ENCODE data around the gene MAB21L2.

Gene MAB21L2

GRCh38 chr4:150619042-150619441, 37.1 kb downstream of the MAB21L2 start:
- ChIA-PET POLR2A (no interaction called here), CTCF (interaction anchor here (0.5 kb wide), 1 partner anchor 962 kb away, joined by 3 read pairs; no protein-coding TSS in a partner anchor)
- no peak overlapping the region for H3K27ac ChIP-seq (ENCODE audit: extremely low read depth, low read depth, low read length)
- no peaks in the 10 kb centered on the region for H3K36me3 ChIP-seq (ENCODE audit: control insufficient read depth in 2 of 2, insufficient read depth in 1 of 2, low read length in 2 of 2)
- H3K9me3 ChIP-seq (ENCODE audit: control insufficient read depth, insufficient read depth, low read depth, low read length), result no peaks in the 10 kb centered on the region
- TF ChIP-seq ZNF664 (tag by site-specific recombination; IDR thresholded peaks at IDR 0.05) (no peak), ZNF692 (tag by site-specific recombination; IDR thresholded peaks at IDR 0.05) (no peak), ZNF843 (tag by site-specific recombination; IDR thresholded peaks at IDR 0.05) (no peak), REST (tag by site-specific recombination; IDR thresholded peaks at IDR 0.05) (no peak), SP3 (tag by site-specific recombination; IDR thresholded peaks at IDR 0.05) (no peak), ZNF561 (tag by site-specific recombination; IDR thresholded peaks at IDR 0.05; ENCODE audit: borderline replicate concordance) (no peak), ZNF76 (tag by site-specific recombination; IDR thresholded peaks at IDR 0.05; ENCODE audit: borderline replicate concordance, low read depth) (no peak)
- TF ChIP-seq, protein P1, sequence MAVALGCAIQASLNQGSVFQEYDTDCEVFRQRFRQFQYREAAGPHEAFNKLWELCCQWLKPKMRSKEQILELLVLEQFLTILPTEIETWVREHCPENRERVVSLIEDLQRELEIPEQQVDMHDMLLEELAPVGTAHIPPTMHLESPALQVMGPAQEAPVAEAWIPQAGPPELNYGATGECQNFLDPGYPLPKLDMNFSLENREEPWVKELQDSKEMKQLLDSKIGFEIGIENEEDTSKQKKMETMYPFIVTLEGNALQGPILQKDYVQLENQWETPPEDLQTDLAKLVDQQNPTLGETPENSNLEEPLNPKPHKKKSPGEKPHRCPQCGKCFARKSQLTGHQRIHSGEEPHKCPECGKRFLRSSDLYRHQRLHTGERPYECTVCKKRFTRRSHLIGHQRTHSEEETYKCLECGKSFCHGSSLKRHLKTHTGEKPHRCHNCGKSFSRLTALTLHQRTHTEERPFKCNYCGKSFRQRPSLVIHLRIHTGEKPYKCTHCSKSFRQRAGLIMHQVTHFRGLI (tag by site-specific recombination; IDR thresholded peaks at IDR 0.05), result no peak
- TF ChIP-seq, protein P2, sequence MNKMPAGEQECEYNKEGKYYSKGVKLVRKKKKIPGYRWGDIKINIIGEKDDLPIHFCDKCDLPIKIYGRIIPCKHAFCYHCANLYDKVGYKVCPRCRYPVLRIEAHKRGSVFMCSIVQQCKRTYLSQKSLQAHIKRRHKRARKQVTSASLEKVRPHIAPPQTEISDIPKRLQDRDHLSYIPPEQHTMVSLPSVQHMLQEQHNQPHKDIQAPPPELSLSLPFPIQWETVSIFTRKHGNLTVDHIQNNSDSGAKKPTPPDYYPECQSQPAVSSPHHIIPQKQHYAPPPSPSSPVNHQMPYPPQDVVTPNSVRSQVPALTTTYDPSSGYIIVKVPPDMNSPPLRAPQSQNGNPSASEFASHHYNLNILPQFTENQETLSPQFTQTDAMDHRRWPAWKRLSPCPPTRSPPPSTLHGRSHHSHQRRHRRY (tag by site-specific recombination; IDR thresholded peaks at IDR 0.05), result no peak
- no peaks in the 10 kb centered on the region for H3K4me1 ChIP-seq (ENCODE audit: control insufficient read depth, insufficient read depth, low read length)
- no peak overlapping the region for H3K4me3 ChIP-seq (ENCODE audit: low read depth, low read length)

DNA sequence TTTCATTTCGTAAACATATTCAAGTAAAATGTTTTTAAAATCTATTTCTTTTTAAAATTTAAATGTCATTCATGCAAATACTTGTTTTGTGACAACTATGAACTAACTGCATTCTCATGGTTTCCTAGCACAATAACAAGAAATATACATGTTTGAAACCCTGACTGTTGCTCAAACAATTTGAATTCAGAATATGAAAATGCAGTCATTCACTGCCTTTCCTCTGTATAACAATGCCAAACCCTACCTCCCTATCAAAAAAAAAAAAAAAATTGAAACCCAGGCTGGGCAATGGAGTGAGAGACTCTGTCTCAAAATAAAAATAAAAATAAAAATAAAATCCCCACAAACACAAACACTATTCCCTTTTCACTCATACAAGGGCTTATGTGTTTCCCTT, 42.1 kb downstream of the MAB21L2 start:
- no peak overlapping the region for H3K4me3 ChIP-seq (ENCODE audit: low read depth, low read length)
- no peaks in the 10 kb centered on the region for H3K4me1 ChIP-seq (ENCODE audit: control insufficient read depth, insufficient read depth, low read length)
- no peaks in the 10 kb centered on the region for H3K36me3 ChIP-seq (ENCODE audit: control insufficient read depth in 2 of 2, insufficient read depth in 1 of 2, low read length in 2 of 2)
- ChIA-PET POLR2A (no interaction called here), CTCF (no interaction called here)
- H3K9me3 ChIP-seq (ENCODE audit: control insufficient read depth, insufficient read depth, low read depth, low read length), result no peaks in the 10 kb centered on the region
- H3K27ac ChIP-seq (ENCODE audit: extremely low read depth, low read depth, low read length), result no peak overlapping the region
- TF ChIP-seq ZBTB1 (tag by site-specific recombination; IDR thresholded peaks at IDR 0.05) (no peak), ZFP37 (tag by site-specific recombination; IDR thresholded peaks at IDR 0.05) (no peak), ZBTB48 (tag by site-specific recombination; IDR thresholded peaks at IDR 0.05) (no peak), PRDM10 (tag by site-specific recombination; IDR thresholded peaks at IDR 0.05) (no peak), ZNF174 (tag by site-specific recombination; IDR thresholded peaks at IDR 0.05) (no peak), RBAK (tag by site-specific recombination; IDR thresholded peaks at IDR 0.05) (no peak), ZNF138 (tag by site-specific recombination; IDR thresholded peaks at IDR 0.05; ENCODE audit: borderline replicate concordance) (no peak), ZNF777 (tag by site-specific recombination; IDR thresholded peaks at IDR 0.05; ENCODE audit: borderline replicate concordance) (no peak), ZFP3 (tag by site-specific recombination; IDR thresholded peaks at IDR 0.05; ENCODE audit: low read depth) (no peak), REPIN1 (tag by site-specific recombination; IDR thresholded peaks at IDR 0.05; ENCODE audit: low read depth) (no peak), ZNF670 (tag by site-specific recombination; IDR thresholded peaks at IDR 0.05; ENCODE audit: low read depth) (no peak)
- TF ChIP-seq, protein P3, sequence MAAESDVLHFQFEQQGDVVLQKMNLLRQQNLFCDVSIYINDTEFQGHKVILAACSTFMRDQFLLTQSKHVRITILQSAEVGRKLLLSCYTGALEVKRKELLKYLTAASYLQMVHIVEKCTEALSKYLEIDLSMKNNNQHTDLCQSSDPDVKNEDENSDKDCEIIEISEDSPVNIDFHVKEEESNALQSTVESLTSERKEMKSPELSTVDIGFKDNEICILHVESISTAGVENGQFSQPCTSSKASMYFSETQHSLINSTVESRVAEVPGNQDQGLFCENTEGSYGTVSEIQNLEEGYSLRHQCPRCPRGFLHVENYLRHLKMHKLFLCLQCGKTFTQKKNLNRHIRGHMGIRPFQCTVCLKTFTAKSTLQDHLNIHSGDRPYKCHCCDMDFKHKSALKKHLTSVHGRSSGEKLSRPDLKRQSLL (tag by site-specific recombination; IDR thresholded peaks at IDR 0.05), result no peak
- TF ChIP-seq, protein P4, sequence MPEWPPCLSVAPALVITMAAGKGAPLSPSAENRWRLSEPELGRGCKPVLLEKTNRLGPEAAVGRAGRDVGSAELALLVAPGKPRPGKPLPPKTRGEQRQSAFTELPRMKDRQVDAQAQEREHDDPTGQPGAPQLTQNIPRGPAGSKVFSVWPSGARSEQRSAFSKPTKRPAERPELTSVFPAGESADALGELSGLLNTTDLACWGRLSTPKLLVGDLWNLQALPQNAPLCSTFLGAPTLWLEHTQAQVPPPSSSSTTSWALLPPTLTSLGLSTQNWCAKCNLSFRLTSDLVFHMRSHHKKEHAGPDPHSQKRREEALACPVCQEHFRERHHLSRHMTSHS (tag by site-specific recombination; IDR thresholded peaks at IDR 0.05), result no peak

Measured in HEK293 (cell line).